Neural cell (in vitro differentiated cells): ENCODE measurements around the gene UBE2E1.

ENCODE experiments used
- CTCF ChIP-seq: fragments of 450-650 bp; IDR thresholded peaks from 2 replicates; pipeline ENCODE4 v1.5.1; 2014; ENCODE audit warnings: antibody characterized with exemption, mild to moderate bottlenecking, moderate library complexity; ENCODE audit not compliant: poor library complexity, severe bottlenecking
- EZH2 ChIP-seq: fragments of 200-600, 300-800 bp; shearing (Covaris generic), sonication (generic); IDR thresholded peaks from 2 replicates; pipeline ENCODE4 v1.6.1; 2014; ENCODE audit warnings: antibody characterized with exemption, low read length, borderline replicate concordance, mild to moderate bottlenecking; ENCODE audit not compliant: insufficient read depth, poor library complexity, severe bottlenecking

- TF ChIP-seq EZH2 (no peak), CTCF (no peak)
Measured at GRCh38 chr3:23879485-23879884, 73.7 kb downstream of the UBE2E1 start.
